SJSA1 (cell line): Measurements from ENCODE around the gene THRB. TPM values are rescaled to one million over a fixed set of nuclear protein-coding genes. Genes with fewer than 3 reads are reported as not detected.

ENCODE experiments used
- DNase-seq, 2 experiments: peaks; one replicate each; pipeline ENCODE4 v3.0.0-alpha.2; 2015 to 2020; ENCODE audit warnings: low spot score in 2 of 2, low read depth in 1 of 2
- H3K27ac ChIP-seq: fragments of 250-450 bp; sonication (Bioruptor Pico); 2 replicates; pipeline ENCODE4 v1.5.1; 2020; ENCODE audit warnings: mild to moderate bottlenecking, moderate library complexity
- H3K27me3 ChIP-seq: fragments of 250-450 bp; sonication (Bioruptor Pico); replicated peaks from 2 replicates; pipeline ENCODE4 v1.5.1; 2020; ENCODE audit warnings: mild to moderate bottlenecking, moderate library complexity
- H3K36me3 ChIP-seq: fragments of 250-450 bp; sonication (Bioruptor Pico); 2 replicates; pipeline ENCODE4 v1.5.1; 2020; ENCODE audit warnings: mild to moderate bottlenecking
- H3K4me1 ChIP-seq: fragments of 250-450 bp; sonication (Bioruptor Pico); replicated peaks from 2 replicates; pipeline ENCODE4 v1.6.1; 2021; ENCODE audit warnings: mild to moderate bottlenecking
- H3K4me3 ChIP-seq: fragments of 250-450 bp; sonication (Bioruptor Pico); 2 replicates; pipeline ENCODE4 v1.5.1; 2020; ENCODE audit warnings: mild to moderate bottlenecking
- H3K9me3 ChIP-seq: fragments of 250-450 bp; sonication (Bioruptor Pico); replicated peaks from 2 replicates; pipeline ENCODE4 v1.5.1; 2020; ENCODE audit warnings: mild to moderate bottlenecking
- total RNA-seq: library from RNA; depleted of rRNA; stranded (reverse); fragments of >200 nt; shearing (Covaris generic); gene quantifications from 2 replicates; pipeline ENCODE4 v1.2.3, GENCODE V29; 2014

Gene THRB
- total RNA-seq, 1 experiment from 2014 or later = 3.2 TPM

GRCh38 chr3:24359645-24360462 is 134.8 kb downstream of the THRB start:
- Histone ChIP-seq H3K4me1 (peaks cover 3% of the 10 kb centered on the region), H3K9me3 (no peaks in the 10 kb centered on the region), H3K4me3 (no peak overlapping the region), H3K27ac (no peak overlapping the region), H3K36me3 (no peaks in the 10 kb centered on the region), H3K27me3 (no peaks in the 10 kb centered on the region)
- no peak for DNase-seq

DNA sequence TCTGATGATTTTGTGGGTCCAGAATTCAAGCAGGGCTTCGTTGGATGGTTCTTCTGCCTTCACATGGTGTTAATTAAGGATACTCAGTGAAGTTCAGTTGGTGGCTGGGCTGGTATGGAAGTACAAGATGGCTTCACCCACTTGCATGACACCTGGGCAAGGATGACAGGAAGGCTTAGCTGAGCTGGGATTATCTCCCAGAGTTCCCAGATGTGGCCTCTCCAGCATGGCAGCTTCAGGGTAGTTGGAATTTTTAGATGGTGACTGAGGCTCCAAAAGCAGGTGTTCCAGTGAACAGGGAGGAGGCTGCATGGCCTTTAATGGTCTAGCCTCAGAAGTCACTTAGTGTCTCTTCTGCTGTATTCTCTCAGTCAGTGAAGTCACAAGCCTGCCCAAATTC is 135.5 kb downstream of the THRB start:
- Histone ChIP-seq H3K4me3 (no peak overlapping the region), H3K27me3 (no peaks in the 10 kb centered on the region), H3K4me1 (no peaks in the 10 kb centered on the region), H3K27ac (no peak overlapping the region), H3K9me3 (no peaks in the 10 kb centered on the region), H3K36me3 (no peaks in the 10 kb centered on the region)
- DNase-seq = no peak

DNA sequence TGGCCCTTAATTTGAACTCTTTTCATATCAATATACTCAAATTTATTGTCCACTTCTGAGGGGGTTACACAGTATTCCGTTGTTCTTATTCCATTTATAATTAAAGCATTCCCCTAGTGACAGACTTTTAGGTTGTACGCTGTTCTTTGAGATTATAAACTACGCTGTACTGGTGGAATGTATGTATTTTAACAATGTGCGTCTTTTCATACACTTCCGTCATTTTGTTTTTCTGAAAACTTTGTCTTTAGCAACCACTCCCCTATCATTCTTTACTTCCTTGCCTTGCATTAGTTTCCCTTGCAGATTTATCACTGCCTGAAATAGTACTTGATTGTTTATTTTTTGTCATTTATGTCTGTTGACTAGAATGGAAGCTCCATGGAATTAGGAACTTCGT is 137.0 kb downstream of the THRB start:
- no peak for DNase-seq
- no peaks in the 10 kb centered on the region for H3K9me3 ChIP-seq
- no peaks in the 10 kb centered on the region for H3K27me3 ChIP-seq

GRCh38 chr3:24355806-24356205 is 138.8 kb downstream of the THRB start:
- DNase-seq = no peak
- no peak overlapping the region for H3K4me3 ChIP-seq
- no peak overlapping the region for H3K27ac ChIP-seq
- no peaks in the 10 kb centered on the region for H3K4me1 ChIP-seq
- H3K36me3 ChIP-seq = no peaks in the 10 kb centered on the region
- no peaks in the 10 kb centered on the region for H3K9me3 ChIP-seq
- H3K27me3 ChIP-seq = no peaks in the 10 kb centered on the region

More for the DNA sequence above, 137.0 kb downstream of the THRB start:
- no peaks in the 10 kb centered on the region for H3K36me3 ChIP-seq
- no peak overlapping the region for H3K4me3 ChIP-seq
- H3K27ac ChIP-seq = no peak overlapping the region
- no peaks in the 10 kb centered on the region for H3K4me1 ChIP-seq

GRCh38 chr3:24354230-24354629 is 140.4 kb downstream of the THRB start:
- H3K27me3 ChIP-seq = no peaks in the 10 kb centered on the region
- H3K4me3 ChIP-seq = no peak overlapping the region
- no peak overlapping the region for H3K27ac ChIP-seq
- no peaks in the 10 kb centered on the region for H3K4me1 ChIP-seq
- H3K9me3 ChIP-seq = no peaks in the 10 kb centered on the region
- H3K36me3 ChIP-seq = no peaks in the 10 kb centered on the region
- DNase-seq = no peak

DNA sequence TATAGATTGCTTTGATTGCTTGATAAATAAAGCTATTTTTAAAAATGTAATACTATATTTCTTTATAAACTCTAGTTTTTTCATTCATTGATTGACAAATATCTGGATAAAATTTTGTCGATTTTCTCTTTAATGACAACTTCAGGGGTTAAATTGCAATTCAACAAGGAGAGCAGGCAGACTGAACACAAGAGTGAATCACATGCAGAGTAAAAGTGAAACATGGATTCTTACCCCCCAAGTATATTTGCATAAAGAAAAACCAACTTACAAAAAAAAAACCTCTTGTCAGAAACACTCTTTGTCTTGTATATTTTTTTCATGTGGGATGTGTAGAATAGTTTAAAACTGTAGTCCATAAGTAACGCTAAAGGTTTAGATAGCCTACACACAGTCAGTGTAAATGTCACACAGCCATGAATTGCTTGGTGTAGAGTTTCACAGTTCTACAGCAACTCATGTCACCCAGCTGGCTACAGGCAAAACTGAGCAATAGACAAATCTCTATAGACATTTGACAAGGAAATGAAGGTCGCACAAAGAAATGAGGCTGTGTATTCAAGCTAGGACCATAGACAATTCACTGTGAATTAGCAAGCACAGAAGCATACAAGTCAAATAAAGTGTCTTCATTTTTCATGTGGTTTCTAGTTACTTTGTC is 141.6 kb downstream of the THRB start:
- Histone ChIP-seq H3K9me3 (no peaks in the 10 kb centered on the region), H3K27me3 (no peaks in the 10 kb centered on the region), H3K4me3 (no peak overlapping the region), H3K27ac (no peak overlapping the region), H3K4me1 (no peaks in the 10 kb centered on the region), H3K36me3 (no peaks in the 10 kb centered on the region)
- no peak for DNase-seq

DNA sequence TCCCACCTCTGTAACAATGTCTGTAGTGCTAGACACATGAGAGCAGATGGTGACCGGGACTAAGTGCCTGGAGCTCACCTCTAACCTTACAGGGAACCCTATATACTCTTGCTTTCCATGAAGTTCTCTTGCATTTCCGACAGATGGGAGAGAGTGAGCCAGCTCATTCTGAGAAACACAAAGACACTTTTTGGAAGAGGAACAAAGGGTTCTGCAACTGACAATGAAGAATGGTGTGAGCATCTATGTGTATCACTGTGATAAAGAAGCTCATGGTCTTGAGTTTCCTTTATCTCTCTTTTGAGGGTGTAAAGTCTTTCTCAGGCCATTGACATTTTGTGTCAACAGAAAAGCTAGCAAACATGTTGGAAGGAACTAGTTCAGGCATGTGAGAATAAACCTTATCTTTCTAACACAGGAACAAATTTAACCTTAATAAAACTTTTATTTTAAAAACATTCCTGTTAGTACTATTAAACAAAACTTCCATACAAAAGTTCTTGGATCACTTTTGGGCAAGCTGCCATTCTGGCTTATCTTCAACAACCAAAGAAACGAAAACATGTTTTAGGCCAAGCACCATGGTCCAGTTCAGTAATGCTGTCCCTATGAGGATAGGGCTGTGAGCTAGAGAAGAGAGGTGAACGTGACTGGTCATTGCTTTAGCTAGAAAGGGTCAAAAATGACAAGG is 142.7 kb downstream of the THRB start:
- H3K9me3 ChIP-seq = no peaks in the 10 kb centered on the region
- DNase-seq = no peak
- H3K27me3 ChIP-seq = no peaks in the 10 kb centered on the region
- no peaks in the 10 kb centered on the region for H3K4me1 ChIP-seq
- H3K36me3 ChIP-seq = no peaks in the 10 kb centered on the region
- no peak overlapping the region for H3K27ac ChIP-seq
- H3K4me3 ChIP-seq = no peak overlapping the region

DNA sequence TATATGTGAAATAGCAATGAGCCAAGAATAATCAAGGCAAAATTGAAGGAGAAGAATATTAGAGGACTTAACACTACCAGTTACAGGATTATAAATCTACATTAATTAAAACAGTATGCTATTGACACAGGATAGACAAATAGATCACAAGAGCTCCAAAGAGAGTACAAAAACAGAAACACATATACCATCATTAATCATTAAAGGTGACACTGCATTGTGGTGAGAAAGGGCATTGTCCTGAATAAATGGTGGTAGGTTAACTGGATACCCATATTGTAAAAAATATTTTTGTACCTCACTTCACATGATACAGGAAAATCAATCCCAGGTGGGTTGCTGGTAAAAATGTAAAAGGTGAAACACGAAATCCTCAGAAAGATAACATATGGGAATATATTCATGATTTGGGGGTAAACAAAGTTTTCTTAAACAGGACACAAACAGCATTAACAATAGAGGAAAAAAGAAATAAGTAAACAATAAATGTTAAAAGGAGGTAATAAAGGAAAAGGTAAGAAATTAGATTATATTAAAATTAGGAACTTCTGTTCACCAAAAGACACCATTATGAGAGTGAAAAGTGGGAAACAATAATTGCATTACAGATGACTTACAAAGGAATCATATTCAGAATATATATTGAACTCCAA is 145.2 kb downstream of the THRB start:
- no peaks in the 10 kb centered on the region for H3K36me3 ChIP-seq
- H3K4me1 ChIP-seq = no peaks in the 10 kb centered on the region; the same call in 1 of the 2 replicates
- H3K27me3 ChIP-seq = no peaks in the 10 kb centered on the region
- no peak overlapping the region for H3K4me3 ChIP-seq
- H3K9me3 ChIP-seq = no peaks in the 10 kb centered on the region
- no peak overlapping the region for H3K27ac ChIP-seq
- no peak for DNase-seq

DNA sequence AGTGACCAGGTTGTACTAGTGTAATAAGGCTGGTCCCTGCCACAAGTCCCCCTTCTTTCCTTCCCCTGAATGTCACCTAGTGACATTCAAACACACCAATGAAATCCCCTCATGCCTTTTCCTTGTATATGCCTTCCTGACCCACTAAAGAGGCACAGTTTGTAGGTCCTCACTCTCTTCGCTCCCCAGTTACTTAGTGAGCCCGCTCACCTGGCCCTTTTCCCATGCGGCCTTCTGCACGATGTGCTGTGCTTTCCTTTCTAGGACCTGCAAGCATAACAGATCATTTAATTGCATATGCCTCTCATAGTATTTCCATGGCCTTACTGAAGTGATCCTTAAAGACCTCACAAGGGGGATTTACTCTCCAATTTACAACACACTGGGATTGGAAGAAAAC is 146.3 kb downstream of the THRB start:
- Histone ChIP-seq H3K36me3 (no peaks in the 10 kb centered on the region), H3K4me1 (peaks cover 2% of the 10 kb centered on the region; the same call in 1 of the 2 replicates), H3K9me3 (no peaks in the 10 kb centered on the region), H3K27me3 (no peaks in the 10 kb centered on the region), H3K27ac (no peak overlapping the region), H3K4me3 (no peak overlapping the region)
- DNase-seq = no peak

GRCh38 chr3:24344784-24345439 is 149.7 kb downstream of the THRB start:
- Histone ChIP-seq H3K36me3 (no peaks in the 10 kb centered on the region), H3K27ac (no peak overlapping the region), H3K4me3 (no peak overlapping the region), H3K9me3 (no peaks in the 10 kb centered on the region), H3K4me1 (peaks cover 11% of the 10 kb centered on the region; the same call in 1 of the 2 replicates), H3K27me3 (no peaks in the 10 kb centered on the region)
- no peak for DNase-seq

DNA sequence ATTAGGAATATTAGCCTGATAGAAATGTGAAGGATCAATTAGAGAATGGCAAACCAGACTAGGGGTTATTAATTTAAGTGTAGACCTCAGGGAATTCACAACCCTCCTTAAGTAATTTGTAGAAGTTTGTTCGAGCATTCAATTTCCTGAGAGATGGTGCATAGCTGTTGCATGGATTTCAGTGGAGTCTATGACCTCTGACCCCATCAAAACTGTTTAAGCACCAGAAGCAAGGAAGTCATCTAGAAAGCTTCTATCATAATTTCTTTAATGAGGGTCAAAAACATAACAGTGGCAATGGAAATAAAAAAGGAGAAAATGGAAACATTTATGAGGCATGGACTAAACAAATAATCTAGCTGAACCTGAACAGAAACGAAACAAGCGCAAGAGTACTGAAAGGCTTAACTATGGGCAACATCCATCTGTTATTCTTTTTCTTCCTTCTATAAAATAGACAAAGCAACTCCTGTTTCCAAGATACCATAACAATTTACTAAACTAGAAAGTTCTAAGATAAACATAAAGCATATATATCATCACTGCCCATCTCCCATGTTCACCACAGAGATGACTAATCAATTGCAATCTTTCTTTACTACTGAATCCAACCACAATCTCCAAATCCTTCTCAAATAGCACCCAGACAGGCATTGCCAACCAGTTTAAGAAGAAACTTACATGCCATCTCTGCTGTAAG is 151.4 kb downstream of the THRB start:
- no peak overlapping the region for H3K4me3 ChIP-seq
- no peaks in the 10 kb centered on the region for H3K27me3 ChIP-seq
- peaks cover 11% of the 10 kb centered on the region; the same call in 1 of the 2 replicates for H3K4me1 ChIP-seq
- DNase-seq = peak in 1 of 2 experiments; percentile 59
- no peaks in the 10 kb centered on the region for H3K9me3 ChIP-seq
- H3K36me3 ChIP-seq = no peaks in the 10 kb centered on the region
- H3K27ac ChIP-seq = peak overlapping the region; percentile 39

GRCh38 chr3:24342275-24342674 is 152.4 kb downstream of the THRB start:
- H3K9me3 ChIP-seq = no peaks in the 10 kb centered on the region
- no peak for DNase-seq
- no peaks in the 10 kb centered on the region for H3K36me3 ChIP-seq
- no peak overlapping the region for H3K27ac ChIP-seq
- peaks cover 11% of the 10 kb centered on the region; the same call in 1 of the 2 replicates for H3K4me1 ChIP-seq
- no peak overlapping the region for H3K4me3 ChIP-seq
- no peaks in the 10 kb centered on the region for H3K27me3 ChIP-seq

GRCh38 chr3:24341668-24342067 is 153.0 kb downstream of the THRB start:
- Histone ChIP-seq H3K36me3 (no peaks in the 10 kb centered on the region), H3K27ac (no peak overlapping the region), H3K4me3 (no peak overlapping the region), H3K4me1 (peaks cover 11% of the 10 kb centered on the region; the same call in 1 of the 2 replicates), H3K9me3 (no peaks in the 10 kb centered on the region), H3K27me3 (no peaks in the 10 kb centered on the region)
- no peak for DNase-seq
